Measurements from ENCODE around the gene ZBP1.
A peak's percentile ranks its signal among the peaks of the same experiment; 100 is the strongest.

Gene ZBP1

GRCh38 chr20:57616143-57616951 lies 3.9 kb downstream of the ZBP1 start:
- DNase-seq, result no peak

GRCh38 chr20:57615445-57615811 lies 4.8 kb downstream of the ZBP1 start:
- no peak for DNase-seq

- DNase-seq, result no peak
Observed at GRCh38 chr20:57614490-57615444, 5.5 kb downstream of the ZBP1 start.

- DNase-seq, result no peak
Observed at GRCh38 chr20:57613481-57613921, 6.7 kb downstream of the ZBP1 start.

- DNase-seq, result no peak
Observed at GRCh38 chr20:57612916-57613315, 7.3 kb downstream of the ZBP1 start.

- DNase-seq, result no peak
Observed at GRCh38 chr20:57612436-57612835, 7.8 kb downstream of the ZBP1 start.

- no peak for DNase-seq
Observed at GRCh38 chr20:57611586-57612311, 8.5 kb downstream of the ZBP1 start.

GRCh38 chr20:57610261-57610952 lies 9.8 kb downstream of the ZBP1 start:
- no peak for DNase-seq

- no peak for DNase-seq
Observed at GRCh38 chr20:57609842-57610167, 10.4 kb downstream of the ZBP1 start.

- DNase-seq, result no peak
Observed at GRCh38 chr20:57609086-57609841, 11.0 kb downstream of the ZBP1 start.

GRCh38 chr20:57608516-57608915 lies 11.7 kb downstream of the ZBP1 start:
- no peak for DNase-seq

- no peak for DNase-seq
Observed at GRCh38 chr20:57605878-57606277, 14.3 kb downstream of the ZBP1 start.

GRCh38 chr20:57605045-57605444 lies 15.2 kb downstream of the ZBP1 start:
- no peak for DNase-seq

- DNase-seq, result no peak
Observed at GRCh38 chr20:57603120-57603519, 17.1 kb downstream of the ZBP1 start.

GRCh38 chr20:57601737-57602136 lies 18.5 kb downstream of the ZBP1 start:
- DNase-seq, result no peak

GRCh38 chr20:57601211-57601570 lies 19.0 kb downstream of the ZBP1 start:
- DNase-seq, result no peak

- DNase-seq, result no peak
Observed at GRCh38 chr20:57600320-57601210, 19.7 kb downstream of the ZBP1 start.

- DNase-seq, result no peak
Observed at GRCh38 chr20:57598491-57598890, 21.7 kb downstream of the ZBP1 start.

GRCh38 chr20:57598060-57598459 lies 22.2 kb downstream of the ZBP1 start:
- DNase-seq, result no peak

GRCh38 chr20:57596998-57597939 lies 23.0 kb downstream of the ZBP1 start:
- peak; percentile 62 for DNase-seq

Measured in activated T-cell treated with anti-CD3 and anti-CD28 coated beads for 4 hours (primary cell).